Right lobe of liver (tissue), 4 donors: Measurements from ENCODE around the gene CHN1.

Source experiments
- POLR2A ChIP-seq: fragments of 450-650 bp; IDR thresholded peaks from one replicate; pipeline ENCODE4 v1.6.1; 2017; ENCODE audit warnings: antibody characterized with exemption, mild to moderate bottlenecking
- TF ChIP-seq, protein P1 (sequence below), 4 donors: fragments of 200-600 bp in 3 of 4; fragments of 450-650 bp in 1 of 4; IDR thresholded peaks; one replicate each; pipeline versions ENCODE4 v1.5.1 to v1.8.0; 2016 to 2022; ENCODE audit warnings: antibody characterized with exemption in 4 of 4, mild to moderate bottlenecking in 2 of 4
- donor health status: DM: no; HTN: no; CAD: no.
- donor health status: DM: no; HTN: no; CAD: no.
- donor health status: DM: no; HTN: yes; CAD: no.

DNA sequence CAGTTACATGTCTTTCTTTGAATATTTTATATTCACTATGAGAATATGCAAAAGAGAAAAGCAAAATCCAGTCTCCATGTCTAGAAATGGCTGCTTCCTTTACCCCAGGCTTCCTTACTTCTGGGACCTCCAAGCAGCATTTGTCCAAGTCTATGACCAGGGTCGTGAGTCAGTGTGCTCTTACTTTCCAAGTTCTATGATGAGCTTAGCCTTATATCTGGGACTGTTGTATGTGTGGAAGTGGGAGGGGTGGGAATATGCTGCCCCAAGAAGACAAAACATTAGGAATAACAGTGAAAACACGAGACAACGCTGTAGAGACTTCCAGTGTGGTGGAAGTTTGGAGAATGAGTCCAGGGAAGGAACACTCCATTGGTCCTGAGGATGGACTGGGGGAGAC lies 219.7 kb downstream of the CHN1 start:
- TF ChIP-seq, protein P1, sequence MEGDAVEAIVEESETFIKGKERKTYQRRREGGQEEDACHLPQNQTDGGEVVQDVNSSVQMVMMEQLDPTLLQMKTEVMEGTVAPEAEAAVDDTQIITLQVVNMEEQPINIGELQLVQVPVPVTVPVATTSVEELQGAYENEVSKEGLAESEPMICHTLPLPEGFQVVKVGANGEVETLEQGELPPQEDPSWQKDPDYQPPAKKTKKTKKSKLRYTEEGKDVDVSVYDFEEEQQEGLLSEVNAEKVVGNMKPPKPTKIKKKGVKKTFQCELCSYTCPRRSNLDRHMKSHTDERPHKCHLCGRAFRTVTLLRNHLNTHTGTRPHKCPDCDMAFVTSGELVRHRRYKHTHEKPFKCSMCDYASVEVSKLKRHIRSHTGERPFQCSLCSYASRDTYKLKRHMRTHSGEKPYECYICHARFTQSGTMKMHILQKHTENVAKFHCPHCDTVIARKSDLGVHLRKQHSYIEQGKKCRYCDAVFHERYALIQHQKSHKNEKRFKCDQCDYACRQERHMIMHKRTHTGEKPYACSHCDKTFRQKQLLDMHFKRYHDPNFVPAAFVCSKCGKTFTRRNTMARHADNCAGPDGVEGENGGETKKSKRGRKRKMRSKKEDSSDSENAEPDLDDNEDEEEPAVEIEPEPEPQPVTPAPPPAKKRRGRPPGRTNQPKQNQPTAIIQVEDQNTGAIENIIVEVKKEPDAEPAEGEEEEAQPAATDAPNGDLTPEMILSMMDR (IDR thresholded peaks at IDR 0.05) = no peak
- TF ChIP-seq POLR2A = no peak
